ENCODE measurements around the gene IP6K2.

The IP6K2 gene

GRCh38 chr3:48684054-48684349, 33.0 kb downstream of the IP6K2 start:
- TF ChIP-seq CTCF (IDR thresholded peaks at IDR 0.05; ENCODE audit: low read length, missing control alignments) = no peak
- peak; percentile 33 for DNase-seq (ENCODE audit: low read depth)

DNA sequence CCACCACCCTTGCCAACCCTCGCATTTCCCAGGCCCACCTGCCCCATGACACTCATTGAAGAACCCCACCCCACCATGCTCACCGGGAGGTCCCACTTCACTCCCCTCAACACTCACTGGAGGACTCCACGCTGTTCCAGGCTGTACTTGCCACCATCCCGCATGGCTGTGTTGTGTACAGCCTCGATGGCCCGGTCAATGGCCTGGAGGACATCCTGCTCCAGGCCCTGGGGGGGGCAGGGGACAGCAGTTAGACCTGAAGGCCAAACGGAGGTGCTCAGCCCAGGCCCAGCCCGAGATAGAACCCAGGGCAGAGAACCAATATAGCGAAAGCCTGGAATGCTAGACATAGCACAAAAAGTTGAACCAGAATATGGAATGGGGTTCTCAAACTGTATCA, 34.2 kb downstream of the IP6K2 start:
- DNase-seq (ENCODE audit: low read depth) = no peak
- no peak overlapping the region for H3K4me3 ChIP-seq (replicated peaks; ENCODE audit: low read depth, low read length)
- no peak for TF ChIP-seq CTCF (IDR thresholded peaks at IDR 0.05; ENCODE audit: low read length, missing control alignments)

More at GRCh38 chr3:48684054-48684349, 33.0 kb downstream of the IP6K2 start:
- H3K4me3 ChIP-seq (replicated peaks; ENCODE audit: low read depth, low read length) = peak overlapping the region; percentile 72

DNA sequence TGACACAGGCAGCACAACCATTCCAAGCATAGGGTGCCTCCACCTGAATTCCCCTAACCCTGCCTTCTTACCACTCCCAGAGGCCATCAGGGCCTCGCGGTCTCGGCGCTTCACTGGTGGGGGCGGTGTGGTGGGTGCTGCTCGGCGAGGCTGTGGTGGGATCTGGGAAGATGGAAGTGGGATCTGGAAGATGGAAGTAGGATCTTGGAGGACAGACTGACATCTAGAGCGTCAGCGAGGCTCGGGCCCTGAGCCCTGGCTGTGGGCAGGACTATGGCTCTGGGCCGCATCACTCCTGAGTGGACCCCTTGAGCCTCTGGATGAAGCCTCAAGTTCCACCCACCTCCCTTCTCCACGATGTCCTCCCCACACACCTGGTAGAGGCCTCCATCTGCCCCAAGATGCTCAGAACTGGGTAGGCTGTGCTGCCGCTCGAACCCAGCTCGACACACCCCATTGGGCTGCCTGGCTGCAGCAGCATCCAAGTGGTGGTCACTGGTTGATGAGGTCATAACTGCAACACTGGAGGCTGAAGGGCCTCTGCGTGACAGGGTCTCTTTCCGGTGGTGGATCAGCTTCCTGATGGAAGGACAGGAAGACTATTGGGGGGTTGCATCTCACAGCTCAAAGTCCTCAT, 34.9 kb downstream of the IP6K2 start:
- H3K4me3 ChIP-seq (replicated peaks; ENCODE audit: low read depth, low read length) = no peak overlapping the region
- DNase-seq (ENCODE audit: low read depth) = no peak
- no peak for TF ChIP-seq CTCF (IDR thresholded peaks at IDR 0.05; ENCODE audit: low read length, missing control alignments)

DNA sequence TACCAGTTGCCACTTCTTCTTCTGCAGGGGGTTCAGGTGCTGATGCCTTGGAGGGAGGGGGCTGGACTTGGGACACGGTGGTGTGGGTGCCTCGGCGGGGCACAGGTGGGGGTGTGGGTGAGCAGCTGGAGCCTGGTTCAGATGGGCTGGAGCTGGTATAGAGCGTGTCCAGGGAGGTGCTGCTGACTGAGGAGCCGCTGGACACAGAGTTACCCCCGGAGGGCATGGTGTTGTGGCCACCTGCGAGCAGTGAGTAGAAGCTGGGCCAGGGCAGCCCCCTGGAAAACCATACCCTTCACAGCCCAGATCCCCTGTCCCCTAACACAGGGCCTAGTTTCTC, 35.5 kb downstream of the IP6K2 start:
- no peak for DNase-seq (ENCODE audit: low read depth)
- no peak overlapping the region for H3K4me3 ChIP-seq (replicated peaks; ENCODE audit: low read depth, low read length)
- no peak for TF ChIP-seq CTCF (IDR thresholded peaks at IDR 0.05; ENCODE audit: low read length, missing control alignments)

DNA sequence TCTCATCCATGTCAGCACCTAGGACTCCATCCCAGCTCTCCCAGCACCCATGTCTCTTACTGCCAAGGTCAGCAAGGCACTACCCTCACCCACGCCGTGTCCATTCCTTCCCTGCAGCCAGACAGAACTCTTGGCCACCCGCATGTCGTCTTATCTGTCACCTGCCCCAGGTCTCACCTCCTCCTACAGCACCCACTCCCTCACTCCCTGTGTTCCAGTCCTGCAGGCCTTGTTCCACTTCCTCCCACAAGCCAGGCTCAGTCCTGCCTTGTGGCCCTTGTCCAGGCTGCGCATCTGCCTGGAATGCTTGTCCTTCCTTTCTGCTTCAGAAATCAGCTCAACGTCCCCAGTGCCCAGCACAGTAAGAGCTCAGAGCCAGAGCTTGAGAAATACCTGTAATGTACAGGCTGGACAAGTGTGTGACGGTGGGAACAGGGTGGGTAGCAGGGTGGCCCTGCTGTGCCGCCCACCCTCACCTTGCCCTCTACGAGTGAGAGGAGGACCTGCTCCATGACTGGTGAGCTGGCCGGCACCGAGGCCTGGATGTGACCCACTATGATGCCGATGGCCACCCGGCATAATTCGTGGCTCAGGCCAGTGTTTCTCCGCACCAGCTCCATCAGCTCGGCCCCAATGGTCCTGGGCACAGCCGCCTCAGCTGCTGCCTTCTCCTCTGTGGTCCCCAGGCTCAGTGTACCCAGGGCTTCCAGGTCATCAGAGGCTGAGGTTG, 36.0 kb downstream of the IP6K2 start:
- no peak overlapping the region for H3K4me3 ChIP-seq (replicated peaks; ENCODE audit: low read depth, low read length)
- TF ChIP-seq CTCF (IDR thresholded peaks at IDR 0.05; ENCODE audit: low read length, missing control alignments) = no peak
- DNase-seq (ENCODE audit: low read depth) = no peak

DNA sequence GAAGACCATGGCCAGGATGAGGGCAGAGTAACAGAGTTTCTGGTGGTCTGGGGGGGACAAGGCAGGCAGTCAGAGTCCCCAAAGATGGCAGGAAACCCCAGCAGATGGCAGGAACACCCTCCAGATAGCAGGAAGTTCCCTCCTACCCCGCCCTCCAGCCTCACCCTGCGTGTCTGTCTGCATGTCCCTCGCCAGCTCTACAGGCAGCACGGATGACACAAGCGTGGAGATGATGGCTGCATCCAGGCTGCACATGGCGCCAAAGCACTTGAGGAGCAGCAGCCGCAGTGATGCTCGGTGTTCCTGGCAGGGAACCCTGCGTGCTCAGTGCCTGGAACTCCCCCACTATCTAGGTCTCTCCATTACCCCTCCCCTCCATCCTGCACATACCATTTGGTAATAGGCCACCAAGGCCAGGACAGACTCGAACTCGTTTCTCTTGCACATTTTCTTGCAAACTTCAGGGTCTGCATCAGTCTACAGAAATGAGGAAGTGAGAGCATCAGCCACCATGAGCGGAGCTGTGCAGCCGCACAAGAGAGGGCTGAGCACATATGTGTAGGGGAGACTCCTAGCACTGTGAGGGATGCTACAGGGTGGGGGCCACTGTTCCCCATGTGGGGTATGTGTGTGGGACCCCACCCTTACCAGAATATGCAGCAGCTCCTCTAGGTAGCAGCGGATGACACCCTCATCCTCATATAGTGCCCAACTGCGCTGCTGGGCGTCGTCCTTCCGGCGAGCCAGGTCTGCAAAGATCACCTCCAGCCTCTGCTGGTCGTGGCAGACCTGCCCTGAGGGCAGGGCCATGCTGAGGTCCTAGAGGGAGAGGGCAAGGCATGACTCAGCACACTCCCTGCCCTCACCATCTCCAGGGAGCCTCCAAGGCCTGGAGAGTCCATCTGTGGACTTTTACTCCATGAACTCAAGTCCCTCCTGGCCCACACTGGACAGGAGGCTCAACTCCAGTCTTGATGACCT, 37.3 kb downstream of the IP6K2 start:
- H3K4me3 ChIP-seq (replicated peaks; ENCODE audit: low read depth, low read length) = no peak overlapping the region
- TF ChIP-seq CTCF (IDR thresholded peaks at IDR 0.05; ENCODE audit: low read length, missing control alignments) = no peak
- DNase-seq (ENCODE audit: low read depth) = no peak

Measured in fibroblast of pulmonary artery (primary cell).